HepG2 (cell line): Measurements from ENCODE around the gene PAX4. TPM values are rescaled to one million over a fixed set of nuclear protein-coding genes. Genes with fewer than 3 reads are reported as not detected.
A peak's percentile ranks its signal among the peaks of the same experiment; 100 is the strongest.

Experiments used
- ATAC-seq: fragments of 200-7000 bp; cut with Tn5 transposase; 3 replicates; pipeline ENCODE4 v1.9.1; 2020; ENCODE audit warnings: mild to moderate bottlenecking, moderate library complexity
- BruUV-seq: library from RNA; stranded (reverse); fragments of 400-500 nt; replicated peaks from 2 replicates; lab custom pipeline; 2021; lab: Mats Ljungman, UMichigan
- CTCF ChIA-PET: fragments of 300-600 bp; formaldehyde crosslinking; extraction: SDS; loops from one replicate; lab custom pipeline; 2021; ENCODE audit warnings: low total read pairs, inconsistent platforms, low intra/inter-chr PET ratio; lab: Yijun Ruan, JAX
- POLR2A ChIA-PET: fragments of 350-600 bp; sonication (Branson Sonifier 250); formaldehyde crosslinking; loops from one replicate; lab custom pipeline; 2020; ENCODE audit warnings: antibody characterized with exemption, inconsistent platforms; lab: Yijun Ruan, JAX
- DNase-seq: peaks from one replicate; pipeline ENCODE4 v3.0.0-alpha.2; 2015; ENCODE audit warnings: low spot score
- FAIRE-seq: peaks from 3 replicates; lab custom pipeline; 2011; peaks lifted over from hg19 to GRCh38; lab: Jason Lieb, UNC
- H2AFZ ChIP-seq: one replicate; pipeline ENCODE4 v1.6.1; 2011; ENCODE audit warnings: low read length, inconsistent platforms
- H3K27ac ChIP-seq: fragments of 300-600 bp; 3 replicates; pipeline ENCODE4 v1.8.0; 2011; ENCODE audit warnings: mixed run types, mild to moderate bottlenecking, mixed read lengths, low read length, inconsistent platforms; ENCODE audit not compliant: insufficient read depth; ENCODE audit errors: extremely low read length
- H3K27me3 ChIP-seq, 2 experiments: fragments of 200-600 bp in 1 of 2; 2 replicates in 1 of 2; 3 replicates in 1 of 2; pipeline versions ENCODE4 v1.6.0 to v1.8.0; 2011; ENCODE audit warnings: low read length in 2 of 2, mild to moderate bottlenecking in 2 of 2, moderate library complexity in 2 of 2, inconsistent platforms in 1 of 2; ENCODE audit not compliant: insufficient read depth in 2 of 2, control insufficient read depth in 1 of 2
- H3K36me3 ChIP-seq, 2 experiments: fragments of 200-600 bp in 1 of 2; replicated peaks in 1 of 2; 2 replicates in 1 of 2; 3 replicates in 1 of 2; pipeline versions ENCODE4 v1.5.1 to v1.8.0; 2011; ENCODE audit warnings: low read length in 2 of 2, inconsistent platforms in 1 of 2; ENCODE audit not compliant: insufficient read depth in 2 of 2, control insufficient read depth in 1 of 2
- H3K4me1 ChIP-seq: 2 replicates; pipeline ENCODE4 v1.5.1; 2012; ENCODE audit warnings: low read length, inconsistent platforms; ENCODE audit not compliant: insufficient read depth
- H3K4me2 ChIP-seq: 2 replicates; pipeline ENCODE4 v1.6.0; 2011; ENCODE audit warnings: low read depth, low read length, inconsistent platforms
- H3K4me3 ChIP-seq, 3 experiments: fragments of 200-600 bp in 1 of 3; sonication (generic), shearing (Covaris generic) in 1 of 3; replicated peaks in 1 of 3; 2 replicates each; pipeline ENCODE4 v1.5.1; 2011 to 2016; ENCODE audit warnings: low read length in 3 of 3, inconsistent platforms in 2 of 3, low read depth in 2 of 3, mild to moderate bottlenecking in 2 of 3, control low read depth in 1 of 3, mixed read lengths in 1 of 3; ENCODE audit not compliant: insufficient read depth in 1 of 3
- H3K79me2 ChIP-seq: one replicate; pipeline ENCODE4 v1.6.1; 2011; ENCODE audit warnings: low read length, inconsistent platforms; ENCODE audit not compliant: insufficient read depth
- H3K9ac ChIP-seq: 2 replicates; pipeline ENCODE4 v1.6.0; 2011; ENCODE audit warnings: mild to moderate bottlenecking, low read depth, low read length, inconsistent platforms; ENCODE audit not compliant: insufficient read depth
- H3K9me3 ChIP-seq: 2 replicates; pipeline ENCODE4 v1.5.1; 2012; ENCODE audit warnings: mild to moderate bottlenecking, low read length
- H4K20me1 ChIP-seq: 2 replicates; pipeline ENCODE4 v1.6.0; 2011; ENCODE audit warnings: inconsistent platforms, mild to moderate bottlenecking, low read length, moderate library complexity; ENCODE audit not compliant: insufficient read depth
- AGO2 ChIP-seq: fragments of 200-400 bp; formaldehyde crosslinking; optimal IDR thresholded peaks from 2 replicates; pipeline ENCODE3; 2017; ENCODE audit warnings: mild to moderate bottlenecking, low read depth, low read length, moderate library complexity
- ARNTL ChIP-seq: sonication (generic); formaldehyde crosslinking; IDR thresholded peaks from 2 replicates; pipeline ENCODE4 v1.4.0; 2020; ENCODE audit warnings: mild to moderate bottlenecking, missing genetic modification reagents
- BCLAF1 ChIP-seq: fragments of 450-650 bp; IDR thresholded peaks from 2 replicates; pipeline ENCODE4 v1.6.1; 2017; ENCODE audit warnings: mild to moderate bottlenecking
- EEA1 ChIP-seq: sonication (generic); formaldehyde crosslinking; IDR thresholded peaks from 2 replicates; pipeline ENCODE4 v1.5.1; 2020; ENCODE audit warnings: mild to moderate bottlenecking, missing genetic modification reagents, borderline replicate concordance
- KDM1A ChIP-seq: IDR thresholded peaks from 2 replicates; pipeline ENCODE4 v1.6.1; 2016; ENCODE audit warnings: missing compliant biosample characterization
- MXI1 ChIP-seq: IDR thresholded peaks from 3 replicates; pipeline ENCODE4 v1.6.1; 2012; ENCODE audit warnings: low read depth, low read length, inconsistent platforms, borderline replicate concordance
- NBN ChIP-seq: fragments of 450-650 bp; conservative IDR thresholded peaks from 2 replicates; pipeline ENCODE4 v1.6.1; 2017
- PITX1 ChIP-seq: sonication (generic); formaldehyde crosslinking; IDR thresholded peaks from 2 replicates; pipeline ENCODE4 v1.5.1; 2020; ENCODE audit warnings: mild to moderate bottlenecking, missing genetic modification reagents
- PTBP1 ChIP-seq: fragments of 200-400 bp; formaldehyde crosslinking; IDR thresholded peaks from 2 replicates; pipeline ENCODE4 v1.6.1; 2018; ENCODE audit warnings: low read length, low read depth; ENCODE audit not compliant: poor library complexity, severe bottlenecking
- RORA ChIP-seq: sonication (generic); formaldehyde crosslinking; IDR thresholded peaks from 2 replicates; pipeline ENCODE4 v1.5.0; 2020; ENCODE audit warnings: mild to moderate bottlenecking, missing genetic modification reagents, moderate library complexity
- ZBTB33 ChIP-seq: sonication (generic); formaldehyde crosslinking; IDR thresholded peaks from 2 replicates; pipeline ENCODE4 v1.4.0; 2020; ENCODE audit warnings: missing genetic modification reagents
- ZBTB38 ChIP-seq: sonication (generic); formaldehyde crosslinking; IDR thresholded peaks from 2 replicates; pipeline ENCODE4 v1.5.1; 2020; ENCODE audit warnings: mild to moderate bottlenecking, missing genetic modification reagents
- ZBTB42 ChIP-seq: sonication (generic); formaldehyde crosslinking; IDR thresholded peaks from 2 replicates; pipeline ENCODE4 v1.5.0; 2020; ENCODE audit warnings: mild to moderate bottlenecking, missing genetic modification reagents
- ZBTB46 ChIP-seq: sonication (generic); formaldehyde crosslinking; IDR thresholded peaks from 2 replicates; pipeline ENCODE4 v1.4.0; 2020; ENCODE audit warnings: mild to moderate bottlenecking, missing genetic modification reagents, borderline replicate concordance
- ZKSCAN1 ChIP-seq: fragments of 150-350 bp; IDR thresholded peaks from 2 replicates; pipeline ENCODE4 v1.6.1; 2014; ENCODE audit warnings: low read length
- ZNF205 ChIP-seq: IDR thresholded peaks from 2 replicates; pipeline ENCODE4 v1.6.1; 2018; ENCODE audit warnings: missing biosample characterization, missing genetic modification reagents
- ZNF431 ChIP-seq: sonication (generic); formaldehyde crosslinking; IDR thresholded peaks from 2 replicates; pipeline ENCODE4 v1.9.0; 2022; ENCODE audit warnings: missing genetic modification reagents, low read depth, mild to moderate bottlenecking, borderline replicate concordance
- ZNF709 ChIP-seq: sonication (generic); formaldehyde crosslinking; IDR thresholded peaks from 2 replicates; pipeline ENCODE4 v1.5.0; 2020; ENCODE audit warnings: mild to moderate bottlenecking, missing genetic modification reagents
- ZNF749 ChIP-seq: sonication (generic); formaldehyde crosslinking; IDR thresholded peaks from 2 replicates; pipeline ENCODE4 v1.8.0; 2022; ENCODE audit warnings: mild to moderate bottlenecking, missing genetic modification reagents, moderate library complexity, borderline replicate concordance
- WGBS: methylation state at CpG from one replicate; pipeline ENCODE4 v1.1.6; 2017; ENCODE audit warnings: low lambda C conversion rate; 5-methylcytosine and 5-hydroxymethylcytosine counted together
- in situ Hi-C: cut with HindIII; loops from 2 replicates; pipeline ENCODE4 v1.10.0; 2017; ENCODE audit warnings: low pct_unique_long_range_greater_than_20kb; ENCODE audit not compliant: extremely low pct_ligation_motif_present
- intact Hi-C: fragments of 100-400 bp; cut with micrococcal nuclease; formaldehyde crosslinking; loops from one replicate; pipeline ENCODE4 v1.10.0; 2022; ENCODE audit not compliant: unreplicated experiment
- polyA plus RNA-seq, 8 experiments: library from polyadenylated mRNA; depleted of rRNA in 3 of 8; stranded (reverse) in 7 of 8; unstranded in 1 of 8; fragments of >200 nt; fragmentation: Illumina TruSeq in 4 of 8; extraction: Trizol in 4 of 8; gene quantifications; 2 replicates each; pipeline versions ENCODE4 v1.2.1 to v1.2.3, GENCODE V29; 2011 to 2016; ENCODE audit warnings: low read depth in 4 of 8, missing spikeins in 1 of 8, mixed read lengths in 1 of 8; ENCODE audit not compliant: insufficient read depth in 1 of 8
- total RNA-seq, 5 experiments: library from RNA; depleted of rRNA; stranded (reverse); fragments of >200 nt; fragmentation: Illumina TruSeq; extraction: Trizol; gene quantifications; 2 replicates each; pipeline ENCODE4 v1.2.3, GENCODE V29; 2016; ENCODE audit warnings: low read depth in 1 of 5

Gene PAX4
- total and polyA plus RNA-seq, 2 of the 13 experiments (the other 11 are each of a cell fraction or from before 2014, with no cell fraction given), result not detected

GRCh38 chr7:127587663-127588018 lies 30.3 kb downstream of the PAX4 start:
- ATAC-seq (no peak), DNase-seq (no peak), FAIRE-seq (no peak)
- peak overlapping the region; percentile 89 to 94 (median 93) for H3K4me3 ChIP-seq
- peak overlapping the region; percentile 93 for H3K4me2 ChIP-seq
- in situ Hi-C loops, result no loop called here
- TSS peak; percentile 24 for BruUV-seq
- 81% methylated on average over 18 of the region's 20 CpGs for WGBS
- POLR2A ChIA-PET, result interaction anchor here (0.6 to 1.0 kb wide), 2 partner anchors 9 to 11 kb away, joined by 3 read pairs; no protein-coding TSS in a partner anchor
- no peak overlapping the region for H2AFZ ChIP-seq
- H3K36me3 ChIP-seq, result peaks cover 7 to 15% of the 10 kb centered on the region in 2 experiments; a peak in 4 of 5 replicates
- H3K27ac ChIP-seq, result peak overlapping the region; percentile 61
- intact Hi-C loops, result loop anchor here (2.0 to 10.0 kb wide), 3 partner anchors 41 to 193 kb away; partner anchors contain the start of genes SND1 and ZNF800
- peak overlapping the region; percentile 87 for H3K9ac ChIP-seq
- H3K9me3 ChIP-seq, result no peaks in the 10 kb centered on the region
- H4K20me1 ChIP-seq, result no peaks in the 10 kb centered on the region; the same call in 1 of the 2 replicates
- peaks cover 13% of the 10 kb centered on the region for H3K79me2 ChIP-seq
- CTCF ChIA-PET, result interaction anchor here (2.7 kb wide), 1 partner anchor 41 kb away, joined by 8 read pairs; no protein-coding TSS in a partner anchor
- H3K27me3 ChIP-seq, result no peaks in the 10 kb centered on the region; a peak in 1 of 5 replicates
- H3K4me1 ChIP-seq, result peaks cover 51% of the 10 kb centered on the region
- TF ChIP-seq RORA (CRISPR knock-in tag), result no peak
- TF ChIP-seq ZNF205, result no peak
- peak; percentile 94 for TF ChIP-seq ZKSCAN1
- no peak for TF ChIP-seq EEA1 (CRISPR knock-in tag)
- no peak for TF ChIP-seq MXI1
- no peak for TF ChIP-seq ZNF709 (CRISPR knock-in tag)
- no peak for TF ChIP-seq ZNF749 (CRISPR knock-in tag)
- TF ChIP-seq KDM1A (CRISPR knock-in tag), result no peak
- peak; percentile 94 for TF ChIP-seq ZBTB38
- 0 out of 2 replicates have a peak, but pooled peaks have one; percentile 12 for TF ChIP-seq PITX1 (CRISPR knock-in tag)
- peak; percentile 33; the same call in 1 of the 2 replicates for TF ChIP-seq ZBTB33
- no peak for TF ChIP-seq ARNTL
- TF ChIP-seq BCLAF1, result no peak
- no peak for TF ChIP-seq PTBP1
- TF ChIP-seq AGO2, result no peak
- no peak for TF ChIP-seq NBN
- no peak for TF ChIP-seq ZNF431
- TF ChIP-seq ZBTB46 (CRISPR knock-in tag), result no peak
- TF ChIP-seq ZBTB42 (CRISPR knock-in tag), result 0 out of 2 replicates have a peak, but pooled peaks have one; percentile 13
